ENCODE measurements around the gene ZNF516.

- TF ChIP-seq, protein P1, sequence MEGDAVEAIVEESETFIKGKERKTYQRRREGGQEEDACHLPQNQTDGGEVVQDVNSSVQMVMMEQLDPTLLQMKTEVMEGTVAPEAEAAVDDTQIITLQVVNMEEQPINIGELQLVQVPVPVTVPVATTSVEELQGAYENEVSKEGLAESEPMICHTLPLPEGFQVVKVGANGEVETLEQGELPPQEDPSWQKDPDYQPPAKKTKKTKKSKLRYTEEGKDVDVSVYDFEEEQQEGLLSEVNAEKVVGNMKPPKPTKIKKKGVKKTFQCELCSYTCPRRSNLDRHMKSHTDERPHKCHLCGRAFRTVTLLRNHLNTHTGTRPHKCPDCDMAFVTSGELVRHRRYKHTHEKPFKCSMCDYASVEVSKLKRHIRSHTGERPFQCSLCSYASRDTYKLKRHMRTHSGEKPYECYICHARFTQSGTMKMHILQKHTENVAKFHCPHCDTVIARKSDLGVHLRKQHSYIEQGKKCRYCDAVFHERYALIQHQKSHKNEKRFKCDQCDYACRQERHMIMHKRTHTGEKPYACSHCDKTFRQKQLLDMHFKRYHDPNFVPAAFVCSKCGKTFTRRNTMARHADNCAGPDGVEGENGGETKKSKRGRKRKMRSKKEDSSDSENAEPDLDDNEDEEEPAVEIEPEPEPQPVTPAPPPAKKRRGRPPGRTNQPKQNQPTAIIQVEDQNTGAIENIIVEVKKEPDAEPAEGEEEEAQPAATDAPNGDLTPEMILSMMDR (IDR thresholded peaks at IDR 0.05): no peak
- no peak for TF ChIP-seq POLR2A (IDR thresholded peaks at IDR 0.05)
These were observed 35.7 kb downstream of the ZNF516 start for GRCh38 chr18:76459312-76459686.
